Keratinocyte (primary cell): ENCODE measurements around the gene STIP1. TPM values are rescaled to one million over a fixed set of nuclear protein-coding genes. Genes with fewer than 3 reads are reported as not detected.

Source experiments
- DNase-seq: peaks from one replicate; pipeline ENCODE4 v3.0.0-alpha.2; 2011; ENCODE audit warnings: low read depth, missing footprints, low spot score
- FAIRE-seq: peaks from 2 replicates; lab custom pipeline; 2011; peaks lifted over from hg19 to GRCh38; lab: Jason Lieb, UNC
- H2AFZ ChIP-seq: 2 replicates; pipeline ENCODE4 v1.6.0; 2012; ENCODE audit warnings: low read length, control low read depth, inconsistent platforms; ENCODE audit not compliant: control insufficient read depth
- H3K27ac ChIP-seq: 2 replicates; pipeline ENCODE4 v1.5.1; 2011; ENCODE audit warnings: low read length; ENCODE audit not compliant: control insufficient read depth, insufficient read depth
- H3K27me3 ChIP-seq: 3 replicates; pipeline ENCODE4 v1.6.0; 2011; ENCODE audit warnings: low read length; ENCODE audit not compliant: control insufficient read depth, insufficient read depth; ENCODE audit errors: extremely low read depth
- H3K36me3 ChIP-seq, 2 experiments: 2 replicates in 1 of 2; 3 replicates in 1 of 2; pipeline ENCODE4 v1.5.1; 2011; ENCODE audit warnings: low read length in 2 of 2, mild to moderate bottlenecking in 1 of 2; ENCODE audit not compliant: control insufficient read depth in 2 of 2, insufficient read depth in 2 of 2; ENCODE audit errors: extremely low read depth in 1 of 2
- H3K4me1 ChIP-seq: 3 replicates; pipeline ENCODE4 v1.5.1; 2011; ENCODE audit warnings: low read length; ENCODE audit not compliant: control insufficient read depth, insufficient read depth; ENCODE audit errors: extremely low read depth
- H3K4me2 ChIP-seq: 3 replicates; pipeline ENCODE4 v1.6.0; 2011; ENCODE audit warnings: low read depth, low read length; ENCODE audit not compliant: control insufficient read depth, insufficient read depth; ENCODE audit errors: extremely low read depth
- H3K4me3 ChIP-seq, 3 experiments: fragments of 200-600 bp in 1 of 3; sonication (generic) in 1 of 3; 2 replicates in 2 of 3; 3 replicates in 1 of 3; pipeline ENCODE4 v1.5.1; 2011 to 2016; ENCODE audit warnings: low read length in 3 of 3, mild to moderate bottlenecking in 3 of 3, control low read depth in 2 of 3, inconsistent platforms in 1 of 3, low read depth in 1 of 3, mixed read lengths in 1 of 3, mixed run types in 1 of 3, moderate library complexity in 1 of 3; ENCODE audit not compliant: control insufficient read depth in 2 of 3, insufficient read depth in 2 of 3; ENCODE audit errors: extremely low read depth in 1 of 3
- H3K79me2 ChIP-seq: 2 replicates; pipeline ENCODE4 v1.6.0; 2012; ENCODE audit warnings: low read length; ENCODE audit not compliant: control insufficient read depth, insufficient read depth
- H3K9ac ChIP-seq: 3 replicates; pipeline ENCODE4 v1.6.0; 2011; ENCODE audit warnings: low read length; ENCODE audit not compliant: control insufficient read depth, insufficient read depth; ENCODE audit errors: extremely low read depth
- H3K9me1 ChIP-seq: 3 replicates; pipeline ENCODE4 v1.6.0; 2011; ENCODE audit warnings: low read length; ENCODE audit not compliant: control insufficient read depth, insufficient read depth; ENCODE audit errors: extremely low read depth
- H3K9me3 ChIP-seq: 2 replicates; pipeline ENCODE4 v1.5.1; 2012; ENCODE audit warnings: low read depth, low read length; ENCODE audit not compliant: control insufficient read depth
- H4K20me1 ChIP-seq: 3 replicates; pipeline ENCODE4 v1.6.0; 2011; ENCODE audit warnings: low read length; ENCODE audit not compliant: control insufficient read depth, insufficient read depth; ENCODE audit errors: extremely low read depth
- CTCF ChIP-seq, 3 experiments: IDR thresholded peaks in 1 of 3; conservative IDR thresholded peaks in 1 of 3; optimal IDR thresholded peaks in 1 of 3; 2 replicates in 2 of 3; 3 replicates in 1 of 3; pipeline versions ENCODE3 to v1.5.1; 2011; ENCODE audit warnings: low read length in 3 of 3, mild to moderate bottlenecking in 3 of 3, moderate library complexity in 2 of 3, control low read depth in 1 of 3, inconsistent platforms in 1 of 3; ENCODE audit not compliant: insufficient read depth in 2 of 3; ENCODE audit errors: extremely low read depth in 1 of 3
- EZH2 ChIP-seq: IDR thresholded peaks from one replicate; pipeline ENCODE4 v1.6.1; 2012; ENCODE audit warnings: inconsistent platforms, mild to moderate bottlenecking, low read length, moderate library complexity
- dilution Hi-C: fragments of 300-500 bp; cut with MboI; formaldehyde crosslinking; loops from one replicate; pipeline ENCODE4 v1.7.0; 2020; ENCODE audit warnings: low sequenced_read_pairs; ENCODE audit not compliant: extremely low pct_ligation_motif_present
- polyA plus RNA-seq, 5 experiments: library from polyadenylated mRNA; depleted of rRNA in 3 of 5; stranded (reverse) in 3 of 5; stranded (forward) in 1 of 5; unstranded in 1 of 5; fragments of >200 nt; gene quantifications; 1 replicate in 1 of 5; 2 replicates in 3 of 5; 3 replicates in 1 of 5; pipeline versions ENCODE4 v1.2.1 to v1.2.3, GENCODE V29; 2011 to 2012; ENCODE audit warnings: missing spikeins in 2 of 5, low read depth in 1 of 5, low replicate concordance in 1 of 5

Gene STIP1
- polyA plus RNA-seq, 1 donor (not counting 4 experiments of a cell fraction or from before 2014, with no cell fraction given), result 206 TPM

- Histone ChIP-seq H3K27ac (peak within 1 kb of the TSS; percentile 94), H3K9me3 (no peaks in the 10 kb centered on the region), H3K27me3 (no peaks in the 10 kb centered on the region), H3K79me2 (peaks cover 30% of the 10 kb centered on the region), H3K9ac (peak within 1 kb of the TSS; percentile 95), H3K4me2 (peak within 1 kb of the TSS; percentile 100), H3K4me3 (peak within 1 kb of the TSS; percentile 87 to 92 (median 88)), H3K9me1 (no peaks in the 10 kb centered on the region), H3K4me1 (peaks cover 36% of the 10 kb centered on the region), H2AFZ (peak within 1 kb of the TSS; percentile 68), H3K36me3 (peaks cover 6 to 14% of the 10 kb centered on the region in 2 experiments), H4K20me1 (no peaks in the 10 kb centered on the region)
- no peak for DNase-seq
- dilution Hi-C loops, result no loop called here
- TF ChIP-seq CTCF (optimal IDR thresholded peaks at IDR 0.05 in 1 of 3, IDR thresholded peaks at IDR 0.05 in 1 of 3, conservative IDR thresholded peaks at IDR 0.05 in 1 of 3; ENCODE audit: extremely low read depth in 1 of 3, insufficient read depth in 2 of 3, low read length in 3 of 3) (no peak), EZH2 (no peak)
- FAIRE-seq, result no peak
Measured at GRCh38 chr11:64246871-64247728, 61.1 kb downstream of the STIP1 start, which contains the start of gene PPP1R14B. TSS of gene PPP1R14B (minus strand) at chr11:64246943. CDS start at chr11:64246673, 270 bp downstream.

GRCh38 chr11:64247729-64248531 is 62.0 kb downstream of the STIP1 start:
- H3K27ac ChIP-seq, result no peak overlapping the region
- no peak for FAIRE-seq

More at GRCh38 chr11:64247729-64248531, 62.0 kb downstream of the STIP1 start:
- peaks cover 2% of the 10 kb centered on the region for H4K20me1 ChIP-seq
- H3K4me3 ChIP-seq, result peak overlapping the region; percentile 52 to 87 (median 60)
- peaks cover 34% of the 10 kb centered on the region for H3K79me2 ChIP-seq
- H3K9ac ChIP-seq, result peak overlapping the region; percentile 95
- H3K9me1 ChIP-seq, result no peaks in the 10 kb centered on the region
- no peaks in the 10 kb centered on the region for H3K9me3 ChIP-seq
- no peak for DNase-seq
- TF ChIP-seq EZH2 (no peak), CTCF (optimal IDR thresholded peaks at IDR 0.05 in 1 of 3, IDR thresholded peaks at IDR 0.05 in 1 of 3, conservative IDR thresholded peaks at IDR 0.05 in 1 of 3; ENCODE audit: extremely low read depth in 1 of 3, insufficient read depth in 2 of 3, low read length in 3 of 3) (no peak)
- H2AFZ ChIP-seq, result no peak overlapping the region
- H3K27me3 ChIP-seq, result no peaks in the 10 kb centered on the region
- dilution Hi-C loops, result no loop called here
- H3K36me3 ChIP-seq, result peaks cover 5 to 16% of the 10 kb centered on the region in 2 experiments
- H3K4me1 ChIP-seq, result peaks cover 35% of the 10 kb centered on the region
- peak overlapping the region; percentile 100 for H3K4me2 ChIP-seq
